ENCODE results near the gene RNF5. TPM values are rescaled to one million over a fixed set of nuclear protein-coding genes. Genes with fewer than 3 reads are reported as not detected.

RNF5 gene
- polyA plus RNA-seq, 4 donors, result 57.4 to 103 (median 98.1) TPM

DNA sequence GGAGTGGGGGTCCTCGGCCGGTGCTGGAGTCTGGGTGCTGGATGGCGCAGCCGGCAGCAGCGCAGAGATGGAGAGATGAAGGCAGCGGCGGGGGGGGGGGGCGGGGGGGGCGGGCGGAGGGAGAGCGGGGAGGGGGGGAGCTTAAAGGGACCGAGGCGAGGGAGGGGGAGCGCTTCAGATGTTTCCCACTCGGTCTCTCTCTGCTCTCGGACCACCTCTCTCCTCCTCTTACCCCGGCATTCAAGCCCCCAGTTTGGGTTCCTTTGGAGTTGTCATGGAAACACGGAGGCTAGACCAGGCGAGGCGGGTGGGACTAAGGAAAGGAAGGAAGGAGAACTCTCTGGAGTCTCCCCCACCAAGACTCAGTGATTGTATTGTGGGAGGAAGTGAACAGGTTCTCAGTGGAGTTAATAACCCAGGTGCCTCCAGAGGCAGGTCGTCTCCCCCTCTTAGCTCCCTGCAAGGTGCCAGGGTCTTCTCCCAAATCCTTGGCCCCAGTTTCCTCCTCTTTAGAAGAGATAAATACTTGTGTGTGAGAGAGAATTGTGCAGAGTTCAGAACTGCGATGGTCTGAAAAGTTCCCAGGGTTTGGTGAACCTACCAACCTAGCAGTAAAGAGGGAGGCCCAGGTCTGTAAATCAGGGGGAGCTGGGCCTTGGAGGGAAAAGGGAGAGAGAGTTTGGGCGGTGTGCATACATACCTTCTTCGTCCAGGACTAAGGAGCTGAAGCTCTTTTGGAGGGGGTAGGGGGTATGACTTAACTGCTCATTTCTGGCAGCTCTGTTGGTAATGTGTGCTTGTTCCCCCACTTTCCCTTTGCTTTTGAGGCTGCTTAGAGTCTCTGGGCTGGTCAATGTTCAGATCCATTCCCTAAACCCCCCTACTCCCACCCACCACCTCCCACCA, 26.1 kb upstream of the RNF5 start, which contains the start of gene PRRT1:
TSS of gene PRRT1 (minus strand) at position 77 of the 906 bp plus-strand sequence. CDS start 112 bp downstream, outside the sequence.
- DNase-seq (ENCODE audit: low read depth in 4 of 4, low spot score in 3 of 4), result no peak

DNA sequence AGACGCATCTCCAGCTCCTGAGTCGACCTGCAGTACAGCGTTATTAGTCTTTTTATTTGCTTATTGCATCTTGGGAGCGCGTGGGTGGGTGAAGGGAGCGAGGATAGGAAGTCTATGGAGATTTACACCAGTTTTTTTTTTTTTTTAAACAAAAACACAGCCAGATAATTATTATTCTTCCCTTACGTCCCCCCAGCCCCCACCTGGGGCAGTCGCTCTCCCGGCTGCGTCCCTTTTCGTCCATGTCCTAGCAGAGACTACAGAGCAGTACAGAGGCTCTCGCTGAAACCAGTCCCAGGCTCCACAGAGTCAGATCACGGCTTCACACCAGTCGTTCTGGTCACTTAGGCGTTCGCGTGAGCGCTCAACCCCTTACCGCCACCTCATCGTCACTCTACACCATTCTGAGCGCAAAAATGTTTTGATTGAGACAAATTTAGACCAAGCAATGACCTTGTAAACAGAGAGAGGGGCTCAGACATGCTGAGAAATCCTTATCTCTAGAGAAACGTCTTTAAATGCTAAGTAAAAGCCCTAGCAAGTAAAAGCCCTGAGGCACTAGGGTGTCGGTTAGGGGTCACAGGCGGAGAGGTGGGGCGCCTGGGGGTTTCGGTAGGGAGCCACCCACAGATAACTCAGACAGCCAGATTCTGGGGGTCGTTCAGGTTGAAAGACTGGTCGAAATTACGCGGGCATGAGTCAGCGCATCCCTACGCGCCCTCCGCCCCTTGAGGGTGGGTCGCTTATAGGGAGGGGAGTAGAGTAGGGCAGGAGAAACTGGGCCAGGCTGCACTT, 25.2 kb upstream of the RNF5 start:
- DNase-seq (ENCODE audit: low read depth in 4 of 4, low spot score in 3 of 4), result no peak

DNA sequence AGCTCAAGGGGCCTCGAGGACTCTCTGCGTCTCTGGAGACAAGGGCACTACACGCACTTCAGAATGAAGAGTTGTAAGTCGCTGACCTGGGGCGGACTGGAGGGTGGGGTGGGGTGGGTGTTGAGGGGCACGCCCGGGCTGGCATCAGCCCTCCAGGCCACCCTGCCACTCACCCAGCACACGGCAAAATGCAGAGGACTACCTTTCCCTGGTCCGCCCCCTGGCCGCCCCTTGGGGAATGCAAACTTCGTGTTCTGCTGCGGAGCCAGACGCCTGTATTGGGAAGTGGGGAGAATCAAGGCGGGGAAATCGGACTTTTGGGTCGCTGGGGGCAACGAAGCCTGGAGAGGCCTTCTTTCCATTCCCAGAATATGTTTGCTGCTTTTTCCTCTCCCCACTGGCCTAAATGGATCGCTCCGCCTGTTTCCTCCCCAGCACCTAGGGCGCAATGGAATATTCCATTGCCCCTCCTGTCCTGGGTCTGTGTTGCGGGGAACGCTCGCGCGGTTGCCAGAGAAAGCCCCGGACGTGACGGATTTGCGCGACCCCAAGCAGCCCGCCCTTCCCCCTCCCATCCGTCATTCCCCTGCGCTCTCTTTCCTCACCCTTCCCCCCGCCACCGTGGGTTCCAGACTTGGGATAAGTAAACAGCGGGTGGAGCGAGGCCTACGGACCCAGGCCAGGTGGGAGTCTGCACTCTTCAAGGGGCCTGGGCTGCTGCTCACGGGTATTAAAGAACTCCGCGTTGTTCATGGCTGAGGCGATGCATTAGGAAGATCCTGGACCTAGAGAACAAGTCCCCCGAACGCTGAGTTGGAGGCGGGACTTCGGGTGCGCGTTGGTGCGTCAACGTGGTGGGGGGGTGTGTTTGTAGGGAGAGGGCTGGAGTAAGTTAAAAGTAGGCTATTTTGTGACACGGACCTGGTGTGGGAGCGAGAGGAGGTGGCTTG, 24.4 kb upstream of the RNF5 start, which contains the start of gene PPT2:
TSS of gene PPT2 (plus strand) at position 578 of the 950 bp plus-strand sequence. CDS start 454 bp downstream, outside the sequence.
- DNase-seq (ENCODE audit: low read depth in 4 of 4, low spot score in 3 of 4), result peak; percentile 85 to 92 (median 88)

DNA sequence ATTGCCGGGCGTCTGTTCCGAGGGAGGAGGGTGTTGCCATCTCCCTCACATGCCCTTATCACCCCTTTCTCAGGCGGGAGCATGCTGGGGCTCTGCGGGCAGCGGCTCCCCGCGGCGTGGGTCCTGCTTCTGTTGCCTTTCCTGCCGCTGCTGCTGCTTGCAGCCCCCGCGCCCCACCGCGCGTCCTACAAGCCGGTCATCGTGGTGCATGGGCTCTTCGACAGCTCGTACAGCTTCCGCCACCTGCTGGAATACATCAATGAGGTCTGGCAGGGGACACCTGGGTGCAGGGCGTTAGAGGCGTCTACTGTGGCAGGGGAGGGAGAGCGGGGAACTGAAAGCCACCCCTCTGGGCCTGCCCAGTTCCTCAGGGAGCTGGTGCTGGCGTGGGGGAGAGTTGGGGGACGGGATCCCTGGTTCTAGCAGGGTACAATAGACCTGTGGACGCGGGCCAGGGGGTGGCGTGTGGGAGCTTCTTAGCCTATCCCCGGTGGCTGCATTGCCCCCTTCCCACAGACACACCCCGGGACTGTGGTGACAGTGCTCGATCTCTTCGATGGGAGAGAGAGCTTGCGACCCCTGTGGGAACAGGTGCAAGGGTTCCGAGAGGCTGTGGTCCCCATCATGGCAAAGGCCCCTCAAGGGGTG, 23.6 kb upstream of the RNF5 start:
- DNase-seq (ENCODE audit: low read depth in 4 of 4, low spot score in 3 of 4), result peak in 1 of 4 donors; percentile 73

DNA sequence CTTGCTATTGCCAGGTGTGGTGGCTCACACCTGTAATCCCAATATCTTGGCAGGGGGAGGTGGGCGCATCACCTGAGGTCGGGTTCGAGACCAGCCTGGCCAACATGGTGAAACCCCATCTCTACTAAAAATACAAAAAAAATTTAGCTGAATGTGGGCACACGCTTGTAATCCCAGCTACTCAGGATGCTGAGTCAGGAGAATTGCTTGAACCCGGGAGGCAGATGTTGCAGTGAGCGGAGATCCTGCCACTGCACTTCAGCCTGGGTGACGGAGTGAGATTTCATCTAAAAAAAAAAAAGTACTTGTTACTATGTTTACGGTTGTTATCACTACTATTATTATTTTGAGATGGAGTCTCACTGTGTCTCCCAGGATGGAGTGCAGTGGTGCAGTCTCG, 21.3 kb upstream of the RNF5 start:
- no peak for DNase-seq (ENCODE audit: low read depth in 4 of 4, low spot score in 3 of 4)

DNA sequence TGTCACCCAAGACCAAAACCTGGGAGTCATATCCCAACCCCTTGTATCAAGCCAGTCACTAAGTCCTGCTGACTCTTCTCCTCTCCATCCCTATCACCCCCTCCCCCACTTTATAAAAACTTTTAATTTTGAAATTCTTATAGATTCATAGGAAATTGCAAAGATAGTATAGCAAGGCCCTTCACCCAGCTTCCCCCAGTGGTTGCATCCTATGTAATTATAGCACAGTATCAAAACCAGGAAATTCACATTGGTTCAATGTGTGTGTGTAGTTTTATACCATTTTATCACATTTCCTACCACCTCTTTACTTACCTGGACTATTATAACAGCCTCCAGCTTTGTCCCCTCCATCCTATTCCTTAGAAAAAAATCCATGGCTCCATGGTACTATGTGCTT, 20.2 kb upstream of the RNF5 start:
- DNase-seq (ENCODE audit: low read depth in 4 of 4, low spot score in 3 of 4), result no peak

DNA sequence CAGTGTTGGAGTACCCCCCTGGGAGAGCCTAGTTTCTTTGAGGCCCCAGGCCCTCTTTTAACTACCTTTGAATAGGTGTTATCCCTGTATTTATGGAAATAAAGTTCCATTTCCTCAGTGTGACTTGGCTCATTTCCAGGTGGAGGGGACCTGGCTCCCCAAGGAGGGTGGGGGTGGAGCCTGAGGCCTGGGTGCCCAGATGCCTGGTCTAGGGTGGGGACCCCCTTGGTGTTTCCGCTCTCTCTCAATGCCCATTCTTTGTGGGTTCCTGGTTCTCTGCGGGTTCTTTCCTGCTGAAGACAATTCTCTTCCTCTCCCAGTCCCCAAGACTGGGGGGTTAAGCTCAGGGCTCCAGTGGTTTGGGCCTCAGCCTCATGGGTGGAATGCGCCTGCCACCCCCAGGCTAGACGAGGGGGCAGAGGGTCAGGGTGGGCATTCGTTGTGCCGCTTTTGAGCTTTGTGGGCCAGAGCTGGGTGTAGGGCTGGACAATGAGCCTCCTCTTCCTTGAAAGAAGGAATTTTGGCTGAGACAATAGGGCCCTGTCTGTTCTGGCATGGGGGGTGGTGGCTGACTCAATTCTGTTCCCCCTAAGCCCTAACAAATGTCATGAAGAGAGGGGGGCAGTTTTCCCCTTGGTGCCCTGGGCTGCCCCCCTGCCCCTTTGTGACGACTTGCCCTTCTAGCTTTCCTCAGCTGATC, 14.5 kb upstream of the RNF5 start:
- DNase-seq (ENCODE audit: low read depth in 4 of 4, low spot score in 3 of 4), result no peak

DNA sequence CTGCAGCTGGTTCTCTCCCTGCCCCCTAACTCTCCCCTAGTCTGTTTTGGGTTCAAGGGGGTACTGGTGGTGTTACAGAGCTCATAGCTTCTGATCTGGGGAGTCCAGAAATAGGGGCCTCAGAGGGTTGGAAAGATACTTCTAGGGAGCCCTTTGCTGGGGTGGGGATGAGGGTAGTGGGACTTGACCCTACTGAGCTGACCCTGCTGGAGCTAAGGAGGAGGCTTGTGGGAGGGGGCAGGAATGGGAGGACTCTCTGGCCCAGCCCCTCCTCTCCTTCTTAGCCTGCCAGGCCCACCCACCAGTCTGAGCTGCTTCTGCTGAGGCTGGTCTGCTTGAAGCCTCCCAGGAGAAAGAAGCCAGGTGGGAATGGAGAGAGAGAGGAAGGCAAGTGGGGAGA, 13.9 kb upstream of the RNF5 start, which contains the start of gene EGFL8:
TSS of gene EGFL8 (plus strand) at position 301 of the 400 bp plus-strand sequence. CDS start 1,571 bp downstream, outside the sequence.
- no peak for DNase-seq (ENCODE audit: low read depth in 4 of 4, low spot score in 3 of 4)

DNA sequence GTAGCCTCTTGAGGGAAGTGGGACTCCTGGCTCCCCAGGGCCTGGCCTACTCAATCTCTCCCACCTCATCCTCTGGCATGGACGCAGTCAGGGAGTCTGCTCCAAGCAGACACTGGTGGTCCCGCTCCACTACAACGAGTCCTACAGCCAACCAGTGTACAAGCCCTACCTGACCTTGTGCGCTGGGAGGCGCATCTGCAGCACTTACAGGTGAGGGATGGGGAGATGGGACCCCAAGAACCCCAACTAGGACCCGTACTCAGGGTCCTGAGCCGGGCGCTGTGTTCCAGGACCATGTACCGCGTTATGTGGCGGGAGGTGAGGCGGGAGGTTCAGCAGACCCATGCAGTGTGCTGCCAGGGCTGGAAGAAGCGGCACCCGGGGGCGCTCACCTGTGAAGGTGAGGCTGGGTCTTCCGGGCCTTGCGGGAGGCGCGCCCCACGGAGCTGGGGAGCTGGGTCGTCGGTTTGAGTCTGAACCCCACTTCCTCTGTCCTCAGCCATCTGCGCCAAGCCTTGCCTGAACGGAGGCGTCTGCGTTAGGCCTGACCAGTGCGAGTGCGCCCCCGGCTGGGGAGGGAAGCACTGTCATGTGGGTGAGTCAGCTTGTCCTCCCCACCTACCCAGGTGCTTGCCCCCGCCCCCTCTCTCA, 11.7 kb upstream of the RNF5 start:
- DNase-seq (ENCODE audit: low read depth in 4 of 4, low spot score in 3 of 4), result no peak

DNA sequence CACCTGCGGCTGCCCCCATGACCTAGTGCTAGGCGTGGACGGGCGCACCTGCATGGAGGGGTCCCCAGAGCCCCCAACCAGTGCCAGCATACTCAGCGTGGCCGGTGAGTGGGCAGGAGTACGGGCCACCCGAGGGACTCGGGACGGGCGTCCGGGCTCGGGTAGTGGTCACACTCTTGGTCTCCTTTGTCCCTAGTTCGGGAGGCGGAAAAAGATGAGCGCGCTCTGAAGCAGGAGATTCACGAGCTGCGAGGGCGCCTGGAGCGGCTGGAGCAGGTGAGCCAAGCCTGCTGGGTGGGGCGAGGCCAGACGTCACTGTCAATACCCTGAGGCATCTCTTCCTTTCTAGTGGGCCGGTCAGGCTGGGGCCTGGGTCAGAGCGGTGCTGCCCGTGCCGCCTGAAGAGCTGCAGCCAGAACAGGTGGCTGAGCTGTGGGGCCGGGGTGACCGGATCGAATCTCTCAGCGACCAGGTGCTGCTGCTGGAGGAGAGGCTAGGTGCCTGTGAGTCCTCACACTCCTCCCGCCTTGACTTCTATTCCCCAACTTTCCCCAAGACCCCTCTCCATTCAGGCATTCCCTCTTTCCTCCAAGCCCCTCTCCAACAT, 10.9 kb upstream of the RNF5 start:
- DNase-seq (ENCODE audit: low read depth in 4 of 4, low spot score in 3 of 4), result no peak

DNA sequence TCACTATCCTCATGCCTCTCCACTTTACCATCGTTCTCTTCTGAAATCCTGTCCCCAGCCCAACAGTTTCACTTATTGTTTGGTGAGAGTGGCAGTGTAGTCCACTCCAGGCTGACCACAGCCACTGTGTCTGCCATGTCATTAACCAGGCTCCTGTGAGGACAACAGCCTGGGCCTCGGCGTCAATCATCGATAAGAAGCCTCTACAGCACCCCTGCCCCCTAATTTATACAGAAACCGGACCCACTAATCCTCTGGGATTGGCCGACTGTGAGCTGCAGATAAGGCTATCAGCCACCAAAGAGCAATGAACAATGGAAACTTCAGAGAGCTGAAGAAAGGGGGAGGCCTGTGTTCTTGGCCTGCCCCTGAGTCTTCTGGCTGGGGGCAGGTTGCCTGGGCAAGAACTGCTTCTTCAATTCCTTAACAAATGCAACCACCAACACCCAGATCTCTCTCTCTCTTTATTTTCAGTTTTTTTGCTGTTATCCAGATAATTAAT, 10.4 kb upstream of the RNF5 start:
- no peak for DNase-seq (ENCODE audit: low read depth in 4 of 4, low spot score in 3 of 4)

DNA sequence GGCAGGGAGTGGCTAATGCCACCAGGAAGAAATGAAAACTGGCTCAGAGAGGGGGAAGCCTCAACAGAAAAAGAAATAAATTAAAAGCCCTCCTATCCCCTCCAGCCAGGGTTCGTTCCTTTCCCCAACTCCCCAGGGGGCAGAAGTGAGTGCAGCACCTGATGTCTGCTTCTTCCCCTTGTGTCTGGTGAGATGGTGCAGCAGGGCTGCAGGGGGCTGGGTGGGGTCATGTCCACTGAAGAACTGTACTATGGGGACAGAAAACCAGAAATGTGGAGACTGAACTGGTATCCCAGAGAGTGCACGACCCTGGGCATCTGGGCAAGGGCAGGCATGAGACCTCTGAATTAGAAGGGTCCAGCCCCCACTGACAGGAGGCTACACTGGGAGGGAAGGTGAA, 9.9 kb upstream of the RNF5 start:
- DNase-seq (ENCODE audit: low read depth in 4 of 4, low spot score in 3 of 4), result no peak

DNA sequence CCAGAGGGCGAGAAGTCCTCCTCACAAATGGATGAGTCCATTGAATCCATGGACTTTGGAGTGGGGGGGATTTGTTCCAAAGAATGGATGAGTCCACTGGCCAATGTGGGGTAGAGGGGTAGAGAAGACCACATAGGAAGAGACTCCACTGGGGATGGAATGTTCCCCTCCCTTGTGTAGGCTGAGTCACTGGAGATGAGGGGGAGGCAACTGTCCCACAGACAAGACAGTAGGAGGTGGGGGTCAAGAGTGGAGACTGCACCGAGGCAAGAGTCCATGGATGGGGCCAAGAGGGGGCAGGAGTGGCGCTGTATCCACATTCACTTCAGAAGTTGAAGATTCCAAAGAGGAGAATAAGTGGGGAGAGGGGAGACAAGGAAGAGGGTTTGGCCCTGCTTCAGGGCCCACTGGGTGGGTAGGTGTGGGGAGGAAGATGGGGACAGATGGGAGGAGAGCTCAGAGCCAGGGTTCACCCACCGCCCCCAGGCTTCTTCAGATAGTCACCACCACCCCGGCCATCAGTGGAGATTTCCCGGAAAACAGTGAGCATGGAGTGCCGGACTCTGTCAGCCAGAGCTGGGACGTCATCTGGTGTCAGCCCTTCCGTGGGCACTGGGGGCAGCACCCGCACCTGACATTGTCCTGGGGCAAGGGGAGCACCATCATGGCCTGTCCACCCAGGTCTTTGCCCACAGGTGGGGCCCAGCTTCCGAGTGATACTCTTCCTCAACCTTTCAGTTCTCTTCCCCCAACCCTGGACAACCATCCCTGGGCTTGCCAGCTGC, 9.2 kb upstream of the RNF5 start:
- DNase-seq (ENCODE audit: low read depth in 4 of 4, low spot score in 3 of 4), result no peak

DNA sequence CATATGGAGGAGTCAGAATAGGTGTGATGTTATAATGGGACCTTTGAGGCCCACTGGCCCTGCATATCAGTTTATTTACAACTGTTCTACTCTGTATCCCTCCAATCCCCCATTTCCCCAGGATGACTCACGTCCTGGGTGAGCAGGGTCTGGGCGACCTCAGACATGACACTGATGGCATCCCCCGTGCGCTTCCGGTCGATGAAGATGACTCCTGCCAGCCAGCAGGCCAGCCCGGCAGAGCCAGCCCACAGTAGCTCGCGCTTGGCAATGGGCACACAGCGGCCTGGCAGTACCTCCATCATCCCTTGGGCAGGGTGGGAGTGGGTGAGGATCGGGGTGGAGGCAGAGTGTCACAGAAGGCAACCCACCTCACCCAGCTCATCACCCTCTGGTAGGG, 7.9 kb upstream of the RNF5 start:
- DNase-seq (ENCODE audit: low read depth in 4 of 4, low spot score in 3 of 4), result no peak

DNA sequence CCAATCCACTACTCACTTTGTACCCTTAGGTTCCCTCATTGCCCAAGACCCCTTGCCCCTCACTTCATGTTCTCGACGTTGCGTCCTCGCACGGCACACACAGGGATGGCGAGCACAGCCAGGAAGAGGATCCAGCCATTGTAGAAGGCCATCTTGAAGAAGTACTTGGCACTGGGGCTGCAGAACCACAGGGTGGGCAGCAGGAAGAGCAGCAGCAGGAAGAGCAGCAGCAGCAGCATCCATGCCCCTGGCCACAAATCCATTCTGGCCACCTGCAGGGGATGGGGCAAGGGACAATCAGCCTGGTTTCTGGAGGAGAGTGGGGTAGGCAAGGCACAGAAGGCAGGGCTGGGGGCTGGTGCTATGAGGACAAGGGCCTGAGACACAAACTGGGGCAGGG, 7.0 kb upstream of the RNF5 start:
- DNase-seq (ENCODE audit: low read depth in 4 of 4, low spot score in 3 of 4), result no peak

DNA sequence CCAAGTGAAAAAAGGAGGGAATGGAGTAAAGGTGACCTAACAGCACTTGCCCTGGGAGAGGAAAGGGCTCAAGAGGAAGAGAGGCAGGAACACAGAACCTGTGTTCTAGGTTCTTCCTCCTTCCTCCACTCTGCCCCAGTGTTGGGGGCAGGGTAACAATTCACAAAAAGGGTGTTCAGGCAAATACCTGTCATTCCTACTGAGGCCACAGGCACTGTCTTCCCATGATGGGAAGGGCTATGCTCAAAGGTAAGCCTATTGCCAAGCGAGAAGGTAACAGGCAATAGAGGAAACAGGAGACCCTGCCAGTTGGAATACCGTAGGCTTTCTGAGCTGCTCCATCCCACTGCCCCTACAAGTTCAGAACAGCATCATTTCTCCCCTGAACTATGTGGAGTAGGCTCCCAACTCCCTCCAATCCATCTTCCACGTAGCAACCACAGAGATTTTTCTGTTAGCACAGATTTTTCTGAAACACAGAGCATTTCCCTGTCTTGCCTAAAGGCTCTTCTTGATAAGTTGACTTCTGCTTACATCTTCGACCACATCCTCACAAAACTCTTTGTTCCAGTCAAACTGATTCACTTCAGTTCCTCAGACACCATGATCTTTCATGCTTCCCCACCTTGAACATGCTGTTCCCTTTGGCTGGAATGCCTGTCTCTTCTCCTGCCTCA, 5.0 kb upstream of the RNF5 start:
- no peak for DNase-seq (ENCODE audit: low read depth in 4 of 4, low spot score in 3 of 4)

DNA sequence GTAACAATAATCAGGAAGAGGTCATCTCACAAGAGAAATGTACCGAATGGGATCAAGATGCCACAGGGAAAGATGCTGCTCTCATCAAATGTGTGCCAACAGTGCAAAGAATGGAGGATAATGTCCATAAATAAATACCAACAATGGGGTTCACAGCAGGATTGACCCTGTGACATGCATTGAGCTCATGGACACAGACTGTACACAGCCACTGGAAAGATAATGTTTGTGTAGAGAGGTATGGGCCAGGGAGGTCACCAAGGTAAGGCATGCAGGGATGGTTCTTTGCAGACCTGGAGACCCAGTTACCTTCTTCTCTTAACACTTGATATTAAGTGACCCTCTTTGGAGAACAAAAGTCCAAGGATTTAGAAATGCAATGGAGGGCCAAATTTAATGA, 3.8 kb upstream of the RNF5 start:
- DNase-seq (ENCODE audit: low read depth in 4 of 4, low spot score in 3 of 4), result no peak

All from left renal pelvis (tissue), 4 donors.